T-helper 1 cell treated with Interleukin-12 subunit alpha and Interleukin-12 subunit beta and Interleukin-4 antibody, amounts not matched to agents 30 ng/mL and 1 ng/mL, for 36 hours (primary cell): Measurements from ENCODE around the gene TOX2. TPM values are rescaled to one million over a fixed set of nuclear protein-coding genes. Genes with fewer than 3 reads are reported as not detected.

Experiments
- intact Hi-C: fragments of 100-400 bp; cut with micrococcal nuclease; formaldehyde crosslinking; loops from one replicate; pipeline ENCODE4 v1.15.1; 2024
- total RNA-seq: library from RNA; stranded (reverse); gene quantifications from 2 replicates; pipeline ENCODE4 v1.2.3, GENCODE V29; 2022

TOX2 gene
- total RNA-seq, 1 donor from 2014 or later, result 16.0 TPM

GRCh38 chr20:44050925-44051660 lies 136.4 kb downstream of the TOX2 start:
- intact Hi-C loops, result no loop called here

DNA sequence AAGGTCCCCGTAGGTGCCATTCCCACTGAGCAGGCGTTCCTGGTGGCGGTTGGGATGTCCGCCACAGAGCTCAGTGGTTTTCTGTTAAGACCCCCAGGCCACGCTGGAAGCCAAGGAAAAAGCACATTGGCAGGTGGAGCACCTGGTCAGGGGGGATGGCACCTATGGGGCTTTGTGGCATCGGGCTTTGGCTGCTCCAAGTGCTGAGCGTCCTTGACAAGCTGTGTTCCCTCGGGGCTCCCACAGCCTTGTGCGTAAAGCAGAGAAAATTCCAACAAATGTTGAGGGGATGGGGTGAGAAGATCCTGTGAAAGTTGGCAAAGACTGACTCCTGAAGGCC lies 137.0 kb downstream of the TOX2 start:
- intact Hi-C loops, result no loop called here

DNA sequence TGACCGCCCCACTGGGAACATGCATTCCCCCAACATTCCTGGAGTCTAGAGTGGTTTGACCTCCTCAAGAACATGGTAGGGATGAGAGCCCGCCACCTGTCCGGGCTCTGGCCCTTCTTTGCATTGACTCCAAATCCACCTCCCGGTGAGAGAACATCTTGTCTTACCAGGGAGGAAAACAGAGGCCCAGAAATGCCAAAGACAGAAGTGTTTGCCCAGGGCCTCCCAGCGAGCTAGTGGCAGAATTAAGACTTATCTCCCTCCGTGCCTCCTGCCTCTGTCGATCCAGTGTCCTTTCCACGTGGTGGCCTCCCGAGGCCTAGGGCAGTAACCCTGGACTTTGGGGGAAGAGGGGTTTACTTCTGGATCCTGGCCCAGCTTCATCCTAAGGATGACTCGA lies 137.5 kb downstream of the TOX2 start:
- intact Hi-C loops, result no loop called here

DNA sequence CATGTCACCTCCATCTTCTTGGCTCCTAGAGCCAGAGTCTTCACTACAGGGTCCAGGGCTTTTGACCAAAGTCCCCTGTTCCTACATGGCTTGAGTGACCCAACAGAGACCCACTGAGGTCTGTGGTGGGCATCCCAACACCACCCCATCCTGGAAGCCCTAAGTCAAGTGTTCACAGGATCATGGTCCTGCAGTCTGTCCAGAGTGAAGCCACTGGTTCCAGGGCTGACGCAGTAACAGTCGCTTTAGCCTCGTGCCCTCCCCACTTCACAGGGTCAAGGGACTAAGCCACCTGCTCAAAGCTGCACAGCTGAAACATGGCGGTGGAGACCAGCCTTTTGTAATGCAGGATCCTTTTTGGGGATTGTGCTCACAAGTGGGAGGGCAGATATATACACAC lies 138.4 kb downstream of the TOX2 start:
- intact Hi-C loops, result no loop called here

DNA sequence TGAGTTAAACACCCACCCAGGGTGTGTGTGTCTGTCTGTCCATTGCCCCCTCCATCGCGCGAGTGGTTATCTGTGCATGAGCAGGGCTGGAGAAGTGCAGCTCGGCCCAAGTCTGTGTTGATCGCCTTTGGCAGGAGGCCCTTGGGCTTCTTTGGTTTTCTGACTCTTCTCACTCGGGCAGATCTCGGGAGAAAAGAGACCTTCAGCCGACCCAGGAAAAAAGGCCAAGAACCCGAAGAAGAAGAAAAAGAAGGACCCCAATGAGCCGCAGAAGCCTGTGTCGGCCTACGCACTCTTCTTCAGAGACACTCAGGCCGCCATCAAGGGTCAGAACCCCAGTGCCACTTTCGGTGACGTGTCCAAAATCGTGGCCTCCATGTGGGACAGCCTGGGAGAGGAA lies 139.5 kb downstream of the TOX2 start:
- intact Hi-C loops, result no loop called here

DNA sequence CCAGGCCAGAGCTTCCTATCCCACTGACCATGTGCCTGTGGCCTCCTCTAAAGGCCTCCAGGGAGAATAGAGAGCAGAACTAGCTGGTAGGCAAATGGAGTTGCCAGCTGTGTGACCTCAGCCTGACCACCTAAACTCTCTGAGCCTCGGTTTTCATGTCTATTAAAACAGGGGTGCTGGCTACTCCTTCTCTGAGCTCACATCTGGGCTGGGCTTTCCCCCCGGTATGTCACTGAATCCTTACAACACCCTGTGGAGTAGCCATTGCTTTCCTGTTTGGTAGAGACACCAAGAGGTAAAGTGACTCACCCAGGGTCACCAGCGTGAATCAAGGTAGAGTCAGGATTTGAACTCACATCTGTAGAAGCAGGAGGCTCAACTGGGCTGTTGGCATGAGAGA lies 140.2 kb downstream of the TOX2 start:
- intact Hi-C loops, result no loop called here

DNA sequence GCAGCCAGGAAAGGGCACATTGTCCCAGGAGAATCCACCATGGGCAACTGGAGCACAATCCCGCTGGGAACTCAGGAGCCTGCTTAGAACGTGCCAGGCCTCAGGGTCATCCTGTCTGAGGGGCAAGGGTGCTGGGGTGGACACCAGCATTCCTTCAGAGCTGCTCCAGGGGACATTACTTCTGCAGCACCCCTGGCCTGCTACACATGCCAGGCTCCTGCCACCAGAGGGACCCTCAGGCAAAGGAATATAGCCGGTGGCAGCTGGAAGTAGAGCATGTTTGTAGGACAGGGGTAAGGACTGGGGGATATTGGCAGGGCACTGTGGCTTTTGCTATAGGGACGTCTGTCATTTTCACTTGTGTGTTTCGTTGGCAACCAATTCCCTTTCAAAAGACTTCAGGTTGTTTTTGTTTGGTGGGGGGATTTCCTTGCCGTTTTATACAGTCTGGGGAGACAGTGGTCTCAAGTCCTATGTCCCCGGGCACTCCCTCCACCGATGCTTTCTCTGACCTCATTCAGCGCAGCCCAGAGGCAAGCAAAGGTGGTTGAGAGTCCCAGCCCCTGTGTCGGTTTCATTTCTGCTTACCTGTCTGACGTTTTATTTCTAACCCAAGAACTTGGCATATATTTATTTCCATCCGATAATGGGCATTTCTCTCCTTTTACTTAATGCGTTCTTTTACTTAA lies 141.5 kb downstream of the TOX2 start:
- intact Hi-C loops, result loop anchor here (1.0 kb wide), 3 partner anchors 13 to 37 kb away; no protein-coding TSS in a partner anchor

GRCh38 chr20:44057698-44058675 lies 143.3 kb downstream of the TOX2 start:
- intact Hi-C loops, result no loop called here

DNA sequence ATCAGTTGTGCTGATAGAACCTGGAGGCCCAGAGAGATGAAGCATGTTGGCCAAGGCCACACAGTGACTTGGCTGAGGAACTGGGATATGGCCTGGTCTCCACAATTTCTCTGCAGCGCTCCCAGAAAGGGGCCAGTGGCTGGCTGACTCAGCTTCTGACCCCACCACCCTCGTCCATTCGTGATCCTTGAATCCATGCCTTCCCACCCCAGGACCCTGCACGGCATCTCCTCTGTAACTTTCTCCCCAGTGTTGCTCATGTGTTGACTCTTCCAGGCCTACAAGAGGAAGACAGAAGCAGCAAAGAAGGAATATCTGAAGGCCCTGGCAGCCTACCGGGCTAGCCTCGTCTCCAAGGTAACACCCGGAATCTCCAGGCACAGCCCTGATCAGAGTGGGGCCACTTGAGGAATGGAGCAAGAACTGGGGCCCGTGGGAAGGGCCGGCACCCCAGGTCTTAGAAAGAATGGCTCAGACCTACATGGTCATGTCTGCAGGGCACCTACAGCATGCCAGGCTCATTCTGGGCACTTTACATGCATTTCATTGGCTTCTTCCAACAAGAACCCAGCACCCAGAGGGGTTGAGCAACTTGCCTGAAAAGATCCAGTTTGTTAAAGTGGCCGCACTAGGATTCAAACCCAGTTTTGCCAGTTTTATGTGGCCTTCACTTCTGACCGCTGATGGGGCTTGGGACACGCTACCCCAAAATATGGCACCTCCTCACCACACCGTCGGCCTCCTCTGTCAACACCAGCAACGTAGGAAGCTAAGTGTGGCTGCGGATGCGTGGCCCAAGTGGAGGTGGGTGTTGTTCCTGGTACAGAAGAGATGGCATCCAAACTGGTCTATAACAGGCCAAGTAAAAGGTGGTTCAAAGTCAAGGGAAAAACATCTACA lies 150.1 kb downstream of the TOX2 start:
- intact Hi-C loops, result no loop called here

GRCh38 chr20:44065401-44066340 lies 151.0 kb downstream of the TOX2 start:
- intact Hi-C loops, result no loop called here

DNA sequence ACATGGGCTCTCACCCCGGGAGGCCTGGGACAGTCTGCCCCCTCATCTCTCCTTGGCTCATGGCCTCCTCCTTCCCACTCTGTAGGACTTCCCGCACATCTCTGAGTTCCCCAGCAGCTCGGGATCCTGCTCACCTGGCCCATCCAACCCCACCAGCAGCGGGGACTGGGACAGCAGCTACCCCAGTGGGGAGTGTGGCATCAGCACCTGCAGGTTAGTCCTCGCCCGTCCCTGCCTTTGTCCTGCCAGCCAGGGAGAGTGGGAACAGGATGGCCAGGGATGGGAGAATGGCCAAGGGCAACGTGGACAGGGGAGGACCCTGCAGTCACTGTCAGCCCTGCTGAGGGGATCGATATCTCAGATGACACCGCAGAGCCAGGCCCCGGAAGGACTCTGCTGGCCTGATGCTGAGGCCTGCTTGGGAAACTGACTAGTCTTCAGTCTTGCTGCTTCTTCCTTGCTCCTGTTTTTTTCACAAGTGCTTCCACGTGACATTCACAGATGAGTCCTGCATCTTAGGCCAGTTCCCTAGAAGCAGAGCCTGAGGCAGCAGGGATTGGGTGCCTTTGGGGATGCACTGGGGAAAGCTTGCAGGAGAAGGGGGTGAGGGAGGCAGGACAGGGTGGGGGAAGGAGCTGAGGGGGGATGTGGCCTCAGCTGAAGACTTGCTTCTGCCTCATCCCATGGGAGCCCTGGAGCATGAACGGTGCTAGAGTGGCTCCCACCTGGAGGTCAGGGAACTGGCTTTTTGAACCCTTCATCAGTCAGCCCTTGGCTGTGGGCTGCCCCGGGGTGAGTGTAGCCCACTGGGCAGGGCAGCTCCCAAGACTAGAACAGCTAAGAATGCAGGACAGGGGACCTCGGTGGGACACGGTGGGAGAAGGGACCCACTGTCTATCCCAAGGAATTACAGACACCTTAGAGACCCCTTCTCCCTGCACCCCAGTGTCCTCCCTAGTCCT lies 152.3 kb downstream of the TOX2 start:
- intact Hi-C loops, result no loop called here

GRCh38 chr20:44067650-44068081 lies 153.0 kb downstream of the TOX2 start:
- intact Hi-C loops, result loop anchor here (2.0 kb wide), 3 partner anchors 113 to 151 kb away; no protein-coding TSS in a partner anchor

- intact Hi-C loops, result loop anchor here (1.0 to 2.0 kb wide), 10 partner anchors 12 to 332 kb away; no protein-coding TSS in a partner anchor
These were observed 153.9 kb downstream of the TOX2 start for GRCh38 chr20:44068316-44069201.

DNA sequence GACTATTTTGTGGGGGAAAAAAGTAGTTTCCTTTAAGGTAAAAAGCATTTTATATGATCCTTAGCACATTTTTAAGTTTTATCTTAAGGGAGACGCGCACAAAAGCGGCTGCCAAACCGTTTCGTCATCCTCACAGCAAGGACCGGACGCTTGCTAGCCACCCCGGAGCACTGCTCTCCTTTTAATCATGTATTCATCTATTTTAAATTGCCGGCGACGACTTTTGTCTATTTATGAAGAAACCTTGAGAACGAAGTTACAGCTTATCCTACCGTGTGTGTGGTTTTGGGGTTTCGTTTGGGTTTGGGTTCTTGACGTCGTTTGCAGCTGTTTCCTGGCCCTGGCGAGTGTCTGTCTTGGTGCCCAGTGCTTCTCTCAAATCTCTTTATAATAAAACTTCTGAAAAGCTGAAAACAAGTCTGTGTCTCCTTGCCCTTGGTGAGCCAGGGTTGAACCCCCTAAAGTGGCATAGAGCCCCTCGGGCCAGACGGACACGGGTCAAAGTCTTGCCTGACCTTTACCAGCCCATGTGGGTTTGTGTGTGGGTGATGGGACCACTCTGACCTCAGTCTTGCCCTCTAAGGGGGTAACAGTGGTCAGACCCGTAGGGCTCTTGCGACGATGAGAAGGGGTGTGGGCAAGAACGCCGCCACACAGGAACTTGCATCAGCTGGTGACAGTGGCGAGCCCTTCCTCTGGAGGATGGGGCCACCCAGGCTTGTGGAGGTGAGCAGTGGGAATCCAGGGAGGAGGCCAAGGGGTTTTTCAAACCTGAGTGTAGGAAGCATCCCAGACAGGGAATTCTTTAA lies 154.8 kb downstream of the TOX2 start:
- intact Hi-C loops, result loop anchor here (1.0 to 5.0 kb wide), 11 partner anchors 11 to 402 kb away; partner anchors contain the start of gene MYBL2

DNA sequence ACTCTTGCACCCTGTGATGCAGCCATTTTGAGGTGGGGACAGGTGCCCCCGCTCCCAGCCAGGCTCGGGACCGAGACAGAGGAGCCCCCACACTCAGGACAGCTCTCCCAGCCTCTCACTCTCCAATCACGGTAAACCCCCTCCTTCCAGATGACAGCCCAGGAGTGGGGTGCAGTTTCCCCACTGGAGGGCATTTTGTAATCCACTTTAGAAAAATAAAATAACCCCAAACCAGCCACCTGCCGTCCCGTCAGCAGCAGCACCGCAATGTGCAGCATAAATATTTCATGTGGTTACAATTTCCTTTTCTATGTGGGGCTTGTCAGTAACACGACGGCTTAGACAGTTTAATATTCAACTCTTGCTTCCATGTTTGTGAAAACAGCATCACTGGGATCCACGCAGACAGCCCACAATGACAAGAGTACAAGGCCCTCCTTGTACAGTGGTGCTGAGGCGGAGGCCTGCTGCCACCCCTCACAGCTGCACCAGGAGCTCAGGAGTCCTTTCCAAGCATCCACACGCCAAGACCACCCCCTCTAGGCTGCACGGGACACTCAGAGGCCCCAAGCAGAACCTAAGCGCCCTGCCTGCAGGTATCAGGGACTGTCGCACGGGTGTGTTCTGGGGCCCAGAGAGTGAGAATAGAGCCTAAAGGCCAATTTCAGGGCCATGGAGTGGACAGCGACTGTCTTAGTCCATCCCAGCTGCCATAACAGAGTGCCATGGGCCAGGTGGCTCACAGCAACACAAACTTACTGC lies 155.7 kb downstream of the TOX2 start:
- intact Hi-C loops, result loop anchor here (5.0 kb wide), 1 partner anchor 403 kb away; the partner anchor contains the start of gene MYBL2
